HG03457 (cell line): ENCODE data around the gene RAB11A.

ENCODE experiments used
- ATAC-seq: cut with Tn5 transposase; IDR thresholded peaks from one replicate; pipeline ENCODE4 v1.9.1; 2021; ENCODE audit warnings: moderate number of reproducible peaks; ENCODE audit not compliant: unreplicated experiment

Gene RAB11A

DNA sequence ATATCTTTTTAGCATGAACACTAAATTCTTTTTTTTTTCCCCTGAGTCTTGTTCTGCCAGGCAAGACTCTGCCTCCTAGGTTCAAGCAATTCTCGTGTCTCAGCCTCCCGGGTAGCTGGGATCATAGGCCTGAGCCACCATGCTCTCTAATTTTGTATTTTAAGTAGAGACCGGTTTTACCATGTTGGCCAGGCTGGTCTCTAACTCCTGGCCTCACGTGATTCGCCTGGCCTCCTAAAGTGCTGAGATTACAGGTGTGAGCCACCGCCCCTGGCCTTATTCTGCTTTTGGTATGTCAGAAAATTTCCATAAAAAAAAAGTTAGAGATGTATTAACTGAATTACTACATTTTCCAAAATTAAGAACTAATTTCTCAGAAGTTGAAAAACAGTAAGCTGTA lies 14.3 kb downstream of the RAB11A start:
- no peak for ATAC-seq

DNA sequence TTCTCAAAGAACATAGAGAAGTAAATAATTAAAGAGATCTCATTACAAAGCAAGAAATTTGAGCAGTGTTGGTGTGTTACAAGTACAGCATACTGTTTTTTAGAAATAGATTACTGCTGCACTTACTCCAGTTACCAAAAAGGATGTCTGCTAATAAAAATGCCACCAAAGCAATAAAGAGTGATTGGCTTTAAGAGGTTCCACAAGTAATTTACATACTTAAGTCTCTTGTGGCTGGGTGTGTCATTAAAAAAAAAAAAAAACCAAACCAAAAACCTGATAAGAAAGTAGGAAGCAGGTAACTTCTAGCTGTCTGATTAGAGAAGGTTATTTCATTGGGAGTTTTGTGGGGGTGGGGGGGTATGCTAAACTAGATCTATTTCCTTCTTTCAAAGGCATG lies 15.2 kb downstream of the RAB11A start:
- no peak for ATAC-seq

DNA sequence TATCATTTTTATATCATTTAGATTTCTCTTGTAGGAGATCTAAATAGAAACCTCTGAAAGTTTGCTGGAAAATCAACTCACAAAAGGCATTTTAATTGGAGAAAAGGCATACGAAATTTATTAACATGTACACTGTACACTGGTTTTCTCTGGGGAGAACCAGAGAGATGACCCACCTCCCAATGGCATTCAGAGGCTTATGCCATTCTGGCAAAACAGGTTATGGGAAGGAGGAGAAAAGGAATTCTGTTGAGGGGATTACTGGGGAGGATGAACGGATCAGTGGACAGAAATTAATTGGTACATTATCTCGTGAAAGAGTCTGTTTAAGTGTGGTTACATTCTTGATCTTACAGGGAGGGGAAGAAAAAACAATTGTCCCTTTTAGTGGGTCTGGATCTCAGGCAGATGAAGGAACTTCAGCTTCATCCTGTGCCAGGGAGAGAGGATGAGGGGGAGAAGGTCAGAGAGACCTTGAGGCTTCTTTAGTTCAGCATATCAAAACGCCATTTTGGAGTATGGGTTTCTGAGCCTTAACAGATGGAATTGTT lies 16.5 kb downstream of the RAB11A start:
- ATAC-seq = no peak

DNA sequence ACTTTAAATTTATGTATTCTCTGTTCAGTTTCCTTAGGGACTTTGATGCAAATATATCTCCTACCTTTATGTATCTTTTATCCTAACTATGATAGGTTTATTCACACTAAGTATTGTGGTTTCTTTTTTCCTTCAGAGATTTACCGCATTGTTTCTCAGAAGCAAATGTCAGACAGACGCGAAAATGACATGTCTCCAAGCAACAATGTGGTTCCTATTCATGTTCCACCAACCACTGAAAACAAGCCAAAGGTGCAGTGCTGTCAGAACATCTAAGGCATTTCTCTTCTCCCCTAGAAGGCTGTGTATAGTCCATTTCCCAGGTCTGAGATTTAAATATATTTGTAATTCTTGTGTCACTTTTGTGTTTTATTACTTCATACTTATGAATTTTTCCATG lies 18.3 kb downstream of the RAB11A start:
- ATAC-seq = no peak

DNA sequence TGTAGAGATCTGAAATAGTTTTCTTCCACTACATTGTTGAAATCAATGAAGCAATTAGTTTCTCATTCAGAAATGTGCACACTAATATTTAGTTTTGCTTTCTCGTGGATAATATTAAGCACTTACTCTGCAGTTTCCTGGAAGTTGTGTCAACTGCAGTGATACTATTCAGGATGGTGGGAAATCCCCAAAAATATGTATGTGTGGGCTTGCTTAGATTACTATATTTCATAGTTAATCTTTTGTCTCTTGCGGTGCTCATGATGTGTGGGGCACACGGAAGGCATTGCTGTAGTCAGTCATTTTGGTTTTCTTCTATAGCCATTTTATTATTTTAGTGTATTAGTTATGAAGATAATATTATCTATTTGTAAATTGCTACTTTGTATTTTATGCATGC lies 19.7 kb downstream of the RAB11A start:
- ATAC-seq = no peak

DNA sequence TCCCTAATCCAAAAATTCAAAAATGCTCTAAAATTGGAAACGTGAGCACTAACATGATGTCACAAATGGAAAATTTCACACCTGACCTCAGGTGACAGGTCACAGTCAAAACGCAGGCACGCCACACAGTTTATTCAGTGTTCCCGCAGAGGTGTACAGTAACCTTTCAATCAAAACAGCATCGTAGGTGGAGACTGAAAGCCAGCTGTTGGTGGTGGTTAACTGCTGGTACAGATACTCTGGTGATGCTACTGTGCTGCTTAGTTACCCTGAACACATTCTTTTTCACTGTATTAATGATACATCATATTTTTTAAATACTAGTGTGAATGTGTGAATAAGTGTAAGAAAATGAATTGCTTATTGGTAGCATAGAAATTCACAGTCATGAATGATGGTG lies 23.8 kb downstream of the RAB11A start:
- no peak for ATAC-seq

DNA sequence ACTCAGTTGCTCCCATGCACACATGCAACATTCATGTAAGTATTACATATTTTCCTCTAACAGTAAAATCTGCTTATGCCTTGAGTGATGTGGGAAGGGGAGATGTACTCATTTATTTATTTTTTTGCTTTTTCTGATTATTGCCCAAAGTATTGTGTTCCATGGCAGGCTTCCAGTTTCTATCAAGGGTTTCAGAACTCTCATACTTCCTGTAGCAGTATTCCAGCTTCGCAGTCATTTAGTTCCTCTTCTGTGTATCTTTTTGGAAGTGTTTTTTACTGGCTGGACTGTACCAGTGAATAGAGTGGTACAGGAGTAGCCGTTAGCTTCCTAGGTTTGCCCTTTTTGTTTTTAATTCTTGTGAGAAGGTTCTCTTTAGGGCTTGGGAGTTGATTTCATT lies 26.9 kb downstream of the RAB11A start:
- no peak for ATAC-seq

DNA sequence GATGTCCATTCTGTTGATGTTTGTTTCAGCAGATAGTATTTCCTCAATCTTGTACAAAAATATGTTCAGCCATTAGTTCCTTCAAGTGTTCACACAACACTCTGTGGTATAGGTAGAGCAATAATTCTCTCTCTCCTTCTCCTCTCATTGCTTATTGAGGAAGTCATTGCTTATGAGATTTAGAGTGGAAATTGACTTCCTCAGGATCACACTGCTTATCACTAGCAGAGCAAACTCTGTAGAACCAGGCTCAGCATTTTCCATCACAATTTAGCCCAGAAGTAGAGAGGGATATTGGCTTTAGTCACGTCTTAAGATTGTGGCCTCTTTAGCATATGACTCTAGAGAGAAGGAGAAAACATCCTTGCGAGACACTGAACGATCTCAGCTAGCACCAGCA lies 31.2 kb downstream of the RAB11A start:
- no peak for ATAC-seq

DNA sequence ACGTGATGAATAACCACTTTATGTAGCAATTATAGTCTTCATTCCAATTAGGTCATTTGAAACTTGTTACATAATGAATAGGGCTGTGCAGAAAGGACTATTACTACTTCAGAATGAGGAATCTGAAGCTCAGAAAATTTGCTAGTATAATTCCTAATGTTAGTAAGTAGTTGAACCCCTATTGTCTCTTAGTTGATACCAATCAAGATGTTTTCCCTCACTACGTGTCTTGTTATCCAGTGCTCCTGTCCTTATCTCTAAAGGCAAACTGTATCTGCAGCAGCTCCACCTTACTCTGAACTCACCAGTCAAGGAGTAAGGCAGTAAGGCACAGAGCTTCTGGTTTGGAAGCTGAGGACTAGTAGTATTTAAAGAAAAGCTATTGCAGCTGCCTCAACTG lies 32.0 kb downstream of the RAB11A start:
- no peak for ATAC-seq

DNA sequence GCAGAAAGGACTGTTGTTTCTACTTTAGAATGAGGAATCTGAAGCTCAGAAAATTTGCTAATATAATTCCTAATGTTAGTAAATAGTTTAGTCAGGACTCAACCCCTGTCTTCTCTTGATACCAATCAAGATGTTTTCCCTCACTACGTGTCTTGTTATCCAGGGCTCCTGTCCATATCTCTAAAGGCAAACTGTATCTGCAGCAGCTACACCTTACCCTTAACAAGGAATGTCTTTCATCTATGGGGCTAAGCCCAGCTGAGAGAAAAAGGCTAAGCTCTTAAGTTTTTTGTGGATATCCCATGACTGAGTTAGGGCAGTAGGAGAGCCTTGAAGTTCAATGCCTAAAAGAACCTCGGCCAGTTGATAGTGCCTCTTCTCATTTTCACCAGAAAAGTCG lies 32.5 kb downstream of the RAB11A start:
- no peak for ATAC-seq

DNA sequence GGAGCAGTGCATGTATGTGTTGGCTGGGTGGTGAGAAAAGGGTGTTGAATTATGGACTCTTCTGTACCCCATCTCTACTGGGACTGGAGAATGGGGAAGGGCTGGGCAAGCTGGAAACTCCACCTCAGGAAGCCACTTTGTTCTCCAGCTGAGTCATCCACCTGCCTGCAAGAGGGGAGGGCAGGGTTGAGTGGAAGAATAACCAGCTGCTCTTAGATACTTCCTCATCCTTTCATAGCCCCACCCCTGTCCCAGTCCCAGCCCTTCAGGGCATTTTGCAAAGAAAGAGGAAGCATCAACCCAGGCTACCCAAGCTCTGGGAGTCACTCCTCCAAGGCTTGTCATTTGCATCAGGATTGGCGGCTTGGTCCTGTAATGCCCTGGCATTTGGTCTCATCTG lies 33.1 kb downstream of the RAB11A start:
- peak; percentile 46 for ATAC-seq

DNA sequence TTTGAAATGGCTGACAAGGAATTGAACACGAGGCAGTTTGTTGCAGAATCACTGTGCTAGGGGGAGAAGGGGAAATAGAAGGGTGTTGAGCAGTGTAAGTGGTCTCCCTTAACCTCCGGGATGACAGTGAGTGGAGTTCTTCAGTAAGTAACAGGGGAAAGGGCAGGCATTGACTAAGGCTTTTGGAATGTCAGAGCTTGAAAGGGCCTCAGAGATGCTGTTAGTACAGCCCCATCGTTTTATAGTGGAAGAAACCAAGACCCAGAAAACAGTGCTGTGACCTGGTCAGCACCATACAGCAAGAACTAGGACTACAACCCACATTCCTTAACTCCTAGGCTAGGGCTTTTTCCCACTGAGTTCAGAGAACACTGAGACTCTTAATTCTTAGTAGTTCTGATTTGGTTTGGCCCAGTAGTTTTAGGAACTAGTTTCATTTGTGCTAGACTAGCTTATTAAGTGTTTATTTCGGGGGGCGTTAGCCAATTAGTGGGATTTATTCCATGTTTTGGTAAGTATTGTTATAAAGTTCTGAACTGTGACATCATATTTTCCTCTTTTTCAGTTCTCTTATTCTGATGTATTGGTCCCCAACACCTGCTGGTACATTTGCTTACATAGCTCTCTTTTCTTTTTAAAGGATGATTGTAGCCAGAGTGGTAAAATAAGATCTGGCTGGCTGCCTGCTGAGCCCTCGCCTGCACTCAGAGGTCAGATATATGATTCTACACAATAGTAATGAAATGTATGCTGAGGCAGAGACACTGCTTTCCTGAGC lies 34.2 kb downstream of the RAB11A start:
- no peak for ATAC-seq

DNA sequence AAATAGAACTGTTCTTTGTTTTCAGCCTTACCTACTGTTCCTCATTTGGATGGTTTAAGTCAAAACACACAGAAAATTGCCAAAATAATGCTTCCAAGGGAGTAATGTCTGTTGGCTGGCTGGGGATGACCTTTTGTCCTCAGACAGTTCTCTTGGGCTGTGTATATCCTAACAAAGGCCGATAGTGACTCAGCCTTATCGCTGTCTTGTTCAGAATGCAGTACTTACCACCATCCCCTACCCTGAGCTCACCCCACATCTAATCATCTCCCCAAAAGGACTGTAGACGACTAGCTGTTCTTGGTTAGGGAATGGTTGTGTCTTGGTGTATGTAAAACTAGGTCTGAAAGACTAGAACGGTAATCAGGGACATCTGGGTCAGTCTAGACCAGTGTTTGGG lies 35.0 kb downstream of the RAB11A start:
- no peak for ATAC-seq

DNA sequence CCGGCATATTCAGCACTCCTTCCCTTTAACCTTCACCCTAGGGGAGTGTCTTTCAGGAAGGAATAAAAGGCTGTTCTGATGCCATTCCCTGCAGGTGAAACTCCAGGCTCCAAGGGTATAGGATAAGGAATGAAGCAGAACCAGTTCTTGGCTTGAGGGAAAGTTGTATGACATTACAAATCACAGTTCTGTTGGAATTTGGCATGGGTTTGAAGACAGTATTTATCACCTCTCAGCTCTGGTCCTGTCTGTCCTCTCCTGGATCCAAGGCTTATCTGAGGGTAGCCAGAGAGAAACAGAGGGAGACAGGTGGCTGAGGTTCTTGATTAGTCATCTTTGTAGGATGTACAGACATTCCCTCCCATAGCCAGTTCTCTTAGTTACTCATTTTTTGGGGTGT lies 37.1 kb downstream of the RAB11A start:
- ATAC-seq = no peak

DNA sequence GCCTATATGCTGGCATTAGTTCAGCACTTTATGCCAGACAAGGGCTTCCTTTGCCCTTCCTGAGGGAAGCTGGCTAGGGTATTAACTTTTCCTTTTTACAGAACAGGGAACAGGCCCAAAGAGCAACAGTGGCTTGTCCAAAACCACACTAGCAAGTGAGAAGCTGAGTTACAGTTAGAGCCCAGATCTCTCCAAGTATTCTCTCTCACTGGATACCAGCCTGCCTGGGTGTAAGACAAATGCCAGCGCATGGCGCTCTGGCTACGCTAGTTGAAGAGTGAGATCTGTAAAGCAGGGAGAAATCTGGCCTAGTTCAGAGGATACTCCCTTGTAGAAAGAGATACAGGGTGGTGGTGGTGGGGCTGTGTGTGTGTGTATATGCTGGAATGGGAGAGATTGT lies 38.4 kb downstream of the RAB11A start:
- no peak for ATAC-seq

DNA sequence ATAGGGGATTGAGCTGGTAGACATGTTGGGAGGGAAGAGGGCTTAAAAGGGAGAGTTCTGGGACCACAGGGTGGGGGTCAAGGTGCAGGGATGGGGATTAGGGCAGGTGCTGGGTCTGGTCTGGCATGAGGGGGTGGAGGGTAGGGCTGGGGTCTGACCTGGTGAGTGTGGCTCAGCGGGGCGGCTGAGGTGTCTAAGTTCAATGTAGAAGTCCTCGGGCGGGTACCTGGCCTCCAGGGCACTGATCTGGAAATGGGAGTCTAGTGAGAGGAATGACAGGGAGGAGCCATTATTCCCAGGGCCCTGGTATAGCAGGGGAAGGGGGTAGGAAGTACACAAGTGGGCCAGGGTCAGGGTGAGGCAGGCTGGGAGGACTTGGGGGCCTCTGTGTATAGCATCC lies 39.6 kb downstream of the RAB11A start:
- ATAC-seq = no peak

DNA sequence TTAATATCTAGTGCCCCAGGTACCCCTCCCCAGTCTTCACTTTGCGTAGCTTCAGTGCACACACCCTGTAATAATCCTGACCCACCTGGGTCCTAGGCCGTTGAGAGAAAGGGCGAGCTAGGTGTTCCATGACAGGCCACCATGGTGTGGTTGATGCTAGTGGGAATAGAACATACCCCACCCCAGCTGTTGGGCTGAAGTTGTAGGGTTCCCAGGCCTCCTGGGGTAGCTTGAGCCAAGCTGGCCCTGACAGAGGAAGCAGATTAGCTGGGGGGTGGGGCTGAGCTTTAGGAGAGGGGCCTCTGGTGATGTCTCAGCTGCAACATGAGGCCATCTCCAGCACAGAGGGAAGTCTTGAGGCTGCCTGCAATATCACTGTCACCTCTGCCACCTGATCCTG lies 40.5 kb downstream of the RAB11A start:
- no peak for ATAC-seq

DNA sequence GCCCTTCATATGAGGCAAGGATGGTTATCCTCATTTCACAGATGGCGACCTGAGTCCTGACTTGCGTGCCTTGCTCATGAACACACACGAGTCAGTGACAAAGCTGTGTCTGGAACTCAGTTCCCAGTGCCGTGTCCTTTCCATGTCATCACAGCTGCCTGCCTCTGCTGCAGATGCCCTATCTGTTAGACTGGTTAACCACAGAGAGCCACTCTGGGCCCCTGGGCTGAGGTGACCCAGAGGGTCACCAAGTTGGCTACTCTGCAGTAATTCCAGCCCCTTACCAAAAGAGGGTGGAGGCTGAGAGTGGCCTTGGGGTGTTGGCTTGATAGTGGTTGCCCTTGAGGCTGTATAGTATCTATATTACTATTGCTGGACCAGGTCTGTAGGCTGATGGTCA lies 41.0 kb downstream of the RAB11A start:
- ATAC-seq = no peak

DNA sequence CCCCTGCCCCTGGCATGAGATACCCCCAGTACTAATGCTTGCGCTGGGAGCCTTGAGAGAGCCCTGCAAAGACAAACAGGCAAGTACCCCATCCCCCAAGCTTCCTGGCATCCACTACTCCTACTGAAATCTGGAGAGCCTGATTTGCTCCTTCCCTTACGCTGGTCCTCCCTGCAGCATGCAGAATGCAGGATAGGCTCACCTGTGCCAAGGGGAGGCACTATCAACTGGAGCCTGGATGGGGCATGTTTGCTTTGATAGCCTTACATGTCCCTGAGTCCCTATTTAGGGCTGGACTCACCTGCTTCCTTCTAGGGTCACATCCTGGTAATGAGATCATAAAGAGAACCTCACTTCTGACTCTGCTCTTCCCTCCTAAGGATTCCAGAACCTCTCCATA lies 42.9 kb downstream of the RAB11A start:
- no peak for ATAC-seq

DNA sequence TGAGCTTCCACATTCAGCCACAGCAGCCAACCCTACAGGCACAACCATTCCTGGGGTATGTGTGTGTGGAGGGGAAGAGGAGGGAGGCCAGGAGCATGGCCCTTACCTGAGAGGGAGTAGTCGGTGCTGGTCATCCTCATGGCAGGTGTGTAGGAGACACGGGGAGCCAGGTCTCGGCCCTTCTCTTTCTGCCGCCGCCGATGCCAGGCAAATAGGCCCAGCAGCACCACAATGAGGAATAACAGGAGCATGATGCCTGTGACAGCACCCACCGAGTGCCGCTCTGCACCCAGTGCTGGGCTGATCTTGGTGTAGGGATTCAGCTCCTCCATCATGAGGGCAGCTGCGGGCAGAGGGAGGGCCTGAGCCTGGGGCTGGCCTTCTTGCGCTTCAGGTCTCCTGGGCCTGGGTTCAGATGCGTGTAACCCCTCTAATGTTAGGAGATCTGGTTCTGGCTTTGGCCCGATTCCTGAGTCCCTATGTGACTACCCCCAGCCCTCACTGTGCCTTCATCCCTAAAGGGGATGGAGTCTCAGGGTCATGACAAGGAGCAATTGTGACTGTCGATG lies 44.4 kb downstream of the RAB11A start:
- ATAC-seq = no peak

DNA sequence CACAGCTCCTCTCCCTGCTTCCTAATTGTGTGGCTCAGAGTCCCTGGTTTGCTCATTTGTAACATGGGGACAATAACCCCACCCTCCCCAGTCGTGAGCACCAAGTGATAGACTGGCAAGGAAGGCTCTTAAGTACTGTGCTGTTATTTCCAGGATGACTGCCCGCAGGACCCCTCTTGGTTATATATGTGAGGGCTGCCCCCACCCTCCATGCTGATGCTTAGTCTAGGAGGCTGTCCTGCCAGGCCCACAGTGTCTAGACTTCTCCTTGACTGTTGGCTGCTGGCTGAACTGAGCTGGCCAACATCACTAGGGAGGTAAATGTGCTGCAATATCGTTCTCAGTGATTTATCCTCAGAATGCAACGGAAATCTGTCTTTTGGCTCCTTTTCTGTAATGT lies 45.1 kb downstream of the RAB11A start:
- ATAC-seq = no peak

DNA sequence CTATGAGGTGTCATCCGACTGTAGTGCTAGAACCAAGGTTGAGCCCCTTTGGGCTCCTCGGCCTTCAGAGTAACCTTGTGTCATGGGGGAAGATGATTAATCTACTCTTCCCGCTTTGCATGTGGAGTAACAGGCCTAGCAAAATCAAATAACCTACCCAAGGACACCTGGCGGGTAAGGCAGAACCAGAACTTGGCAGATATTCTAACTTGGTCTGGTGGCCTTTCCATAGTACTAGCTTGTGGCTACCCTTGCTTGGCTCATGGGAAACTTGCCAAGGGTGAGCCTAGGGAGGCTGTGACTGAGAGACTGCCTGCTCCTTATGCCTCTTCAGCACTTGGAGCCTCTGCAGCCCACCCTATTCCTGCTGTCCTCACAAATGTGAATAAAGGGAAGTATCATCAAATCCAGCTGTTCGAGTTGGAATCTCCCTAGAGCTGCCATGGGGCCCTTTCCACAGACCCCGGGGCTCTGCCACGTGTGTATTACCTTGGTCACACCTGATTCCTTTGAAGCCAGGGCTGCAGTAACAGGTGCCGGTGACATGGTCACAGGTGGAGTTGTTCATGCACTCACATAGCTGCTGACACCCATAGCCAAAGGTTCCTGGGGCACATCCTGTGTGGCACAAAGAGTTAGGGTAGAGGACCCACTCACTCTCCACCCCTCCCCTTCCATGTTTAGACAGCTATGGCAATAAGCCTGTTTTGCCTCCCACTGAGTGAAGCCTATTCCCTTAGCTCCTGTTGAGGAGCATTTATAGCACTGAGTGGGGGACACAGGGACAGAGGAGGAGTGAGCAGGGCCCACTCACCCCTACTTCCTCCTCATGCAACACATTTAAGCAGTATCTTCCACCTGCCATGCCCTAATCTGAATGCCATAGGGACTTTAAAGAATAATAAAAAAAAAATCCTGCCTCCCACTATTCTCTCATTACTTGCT lies 46.0 kb downstream of the RAB11A start:
- ATAC-seq = no peak
